Gastroesophageal sphincter (tissue), 3 donors: ENCODE results near the gene GALR3.

Experiments
- CTCF ChIP-seq, 4 experiments: fragments of 200-600 bp in 2 of 4; fragments of 450-650 bp in 2 of 4; sonication (generic) in 1 of 4; IDR thresholded peaks; one replicate each; pipeline ENCODE4 v1.5.1; 2017 to 2019; ENCODE audit warnings: antibody characterized with exemption in 4 of 4, mild to moderate bottlenecking in 2 of 4, moderate library complexity in 2 of 4
- EP300 ChIP-seq: sonication (generic); formaldehyde crosslinking; IDR thresholded peaks from one replicate; pipeline ENCODE4 v1.6.1; 2017; ENCODE audit warnings: antibody characterized with exemption, mild to moderate bottlenecking
- POLR2AphosphoS5 ChIP-seq: sonication (generic); formaldehyde crosslinking; IDR thresholded peaks from one replicate; pipeline ENCODE4 v1.6.1; 2017; ENCODE audit warnings: antibody characterized with exemption

- TF ChIP-seq CTCF (IDR thresholded peaks at IDR 0.05) (no peak), EP300 (no peak), POLR2AphosphoS5 (no peak)
Observed at GRCh38 chr22:37797874-37798500, 25.2 kb upstream of the GALR3 start.
